Urinary bladder (tissue), 4 donors: Measurements from ENCODE around the gene SATL1. TPM values are rescaled to one million over a fixed set of nuclear protein-coding genes. Genes with fewer than 3 reads are reported as not detected.
"Not testable (repeated sequence)": the region's sequence is repeated elsewhere in the genome, so short reads cannot be mapped to it uniquely, and the experiment has no call there.

Experiments
- DNase-seq: peaks from one replicate; pipeline ENCODE4 v3.0.0-alpha.2; 2015; ENCODE audit errors: extremely low spot score
- H3K27ac ChIP-seq: one replicate; pipeline ENCODE4 v1.5.1; 2013; ENCODE audit warnings: low read depth, mild to moderate bottlenecking, moderate library complexity
- H3K36me3 ChIP-seq: one replicate; pipeline ENCODE4 v1.6.1; 2013; ENCODE audit warnings: mild to moderate bottlenecking, moderate library complexity; ENCODE audit not compliant: insufficient read depth
- H3K4me1 ChIP-seq: one replicate; pipeline ENCODE4 v1.6.1; 2013; ENCODE audit warnings: mild to moderate bottlenecking, moderate library complexity; ENCODE audit not compliant: insufficient read depth
- H3K4me3 ChIP-seq: one replicate; pipeline ENCODE4 v1.5.1; 2013; ENCODE audit warnings: low read depth, low read length
- WGBS: extraction: QIAGEN DNeasy Blood & Tissue Kit; methylation state at CpG from one replicate; pipeline ENCODE4 v1.1.7; 2013; 5-methylcytosine and 5-hydroxymethylcytosine counted together
- polyA plus RNA-seq: library from polyadenylated mRNA; stranded (reverse); fragments of 200-250 nt; gene quantifications from one replicate; pipeline ENCODE4 v1.2.3, GENCODE V29; 2013
- total RNA-seq: library from RNA; depleted of rRNA; stranded (reverse); fragments of >200 nt; gene quantifications from one replicate; pipeline ENCODE4 v1.2.3, GENCODE V29; 2014
- donor health status: healthy with polysubstance abuse.
- donor health status: healthy.

The SATL1 gene
- total and polyA plus RNA-seq, 2 donors = 0.21 TPM; not detected in 1

DNA sequence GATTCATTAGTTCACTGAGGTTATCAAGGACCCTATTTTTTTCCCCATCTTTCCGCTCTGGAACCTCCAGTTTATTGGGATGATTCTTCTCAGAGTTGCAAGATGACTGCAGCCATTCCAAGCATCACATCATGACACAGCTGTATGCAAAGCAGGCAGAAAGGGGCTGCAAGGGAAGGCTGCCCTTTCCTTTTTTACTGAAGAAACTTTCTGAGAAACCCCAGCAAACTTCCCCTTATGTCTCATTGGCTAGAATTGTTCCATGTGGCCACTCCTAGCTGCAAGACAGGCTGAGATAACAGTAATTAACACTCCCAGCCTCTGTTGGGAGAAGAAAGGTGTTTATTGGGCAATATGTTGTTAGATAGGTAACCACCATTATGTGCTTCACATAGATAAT lies 102.6 kb downstream of the SATL1 start:
- 70% methylated on average over 1 of the region's 1 CpG for WGBS
- no peak for DNase-seq
- Histone ChIP-seq H3K36me3 (no peaks in the 10 kb centered on the region), H3K4me3 (no peak overlapping the region), H3K4me1 (no peaks in the 10 kb centered on the region), H3K27ac (no peak overlapping the region)

DNA sequence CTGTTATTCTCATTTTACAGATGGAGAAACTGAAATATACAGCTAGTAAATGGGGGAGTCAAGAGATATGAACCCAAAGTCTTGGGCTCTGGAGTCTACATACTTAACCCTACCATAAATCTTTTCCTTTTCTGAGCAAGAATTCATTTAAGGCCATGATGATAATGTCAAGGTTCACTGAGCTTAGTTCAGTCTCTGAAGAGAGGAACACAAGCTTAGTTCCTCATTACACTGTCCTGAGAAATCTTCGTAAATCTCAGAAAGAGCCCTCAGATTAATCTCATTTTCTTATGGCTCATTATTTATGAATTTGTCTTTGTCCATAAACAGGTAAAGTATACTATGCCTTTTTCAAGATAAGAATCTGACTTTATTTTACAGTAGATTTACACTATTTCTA lies 104.2 kb downstream of the SATL1 start:
- no peak overlapping the region for H3K27ac ChIP-seq
- no peak for DNase-seq
- no peak overlapping the region for H3K4me3 ChIP-seq
- WGBS = 67% methylated on average over 1 of the region's 1 CpG
- no peaks in the 10 kb centered on the region for H3K36me3 ChIP-seq
- no peaks in the 10 kb centered on the region for H3K4me1 ChIP-seq

DNA sequence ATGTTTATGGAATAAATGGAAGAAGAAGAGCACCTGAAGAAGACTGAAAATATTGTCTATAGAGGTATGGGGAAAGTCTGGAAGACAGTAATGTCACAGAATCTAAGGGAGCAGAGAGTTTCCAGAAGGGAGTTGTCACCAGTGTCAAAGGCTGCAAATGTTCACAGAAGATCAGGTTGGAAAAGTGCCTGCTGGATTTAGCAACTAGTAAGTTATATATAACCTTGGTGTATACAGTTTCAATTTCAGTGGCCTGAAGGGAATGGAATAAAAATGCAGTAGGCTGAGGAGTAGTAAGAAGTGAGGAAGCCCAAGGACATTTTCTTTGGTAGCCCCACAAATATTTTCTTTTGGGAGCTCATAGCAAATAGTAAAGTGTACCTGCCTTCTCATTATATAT lies 107.2 kb downstream of the SATL1 start:
- no peak for DNase-seq
- Histone ChIP-seq H3K4me1 (no peaks in the 10 kb centered on the region), H3K27ac (no peak overlapping the region), H3K4me3 (no peak overlapping the region), H3K36me3 (no peaks in the 10 kb centered on the region)

DNA sequence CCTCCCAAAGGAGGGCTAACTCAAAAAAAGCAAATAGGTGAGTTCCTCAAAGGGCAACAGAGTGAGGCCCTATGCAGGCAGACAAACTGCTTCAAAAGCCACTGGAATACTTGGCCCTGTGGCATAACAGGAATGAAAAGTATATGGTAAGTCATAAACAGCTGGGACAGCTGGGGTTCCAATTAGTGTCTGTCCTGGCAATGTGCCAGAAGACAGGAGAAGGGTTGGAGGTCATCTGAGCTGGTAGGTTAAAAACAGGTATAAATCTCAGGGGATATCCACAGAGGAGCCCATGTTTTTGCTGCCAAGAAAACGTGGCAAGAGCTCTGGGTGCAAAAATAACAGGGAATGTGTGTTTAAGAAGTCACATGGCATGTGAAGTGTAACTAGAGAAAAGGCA lies 128.3 kb downstream of the SATL1 start:
- WGBS = 40% methylated on average over 1 of the region's 1 CpG
- no peaks in the 10 kb centered on the region for H3K36me3 ChIP-seq
- DNase-seq = no peak
- H3K4me3 ChIP-seq = no peak overlapping the region
- no peak overlapping the region for H3K27ac ChIP-seq
- H3K4me1 ChIP-seq = no peaks in the 10 kb centered on the region

DNA sequence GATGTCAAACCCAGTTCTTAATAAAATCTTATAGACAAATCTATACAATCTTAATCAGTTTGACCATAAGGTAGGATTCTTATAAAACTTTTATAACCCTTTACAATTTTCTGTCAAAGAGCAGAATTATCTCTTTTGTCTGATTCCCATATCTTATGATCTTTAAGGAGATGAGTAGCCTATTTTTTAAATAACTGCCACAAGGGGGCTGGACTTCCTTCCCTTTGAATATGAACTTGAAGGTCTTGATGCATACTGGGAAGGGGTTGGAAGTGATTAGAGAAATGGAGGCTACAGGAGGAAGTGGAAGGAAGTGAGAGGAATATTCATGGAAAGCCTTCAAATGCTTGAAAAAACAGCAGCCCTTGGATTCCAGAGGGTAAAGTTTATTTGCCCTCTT lies 128.8 kb downstream of the SATL1 start:
- Histone ChIP-seq H3K27ac (no peak overlapping the region), H3K4me3 (no peak overlapping the region), H3K36me3 (no peaks in the 10 kb centered on the region), H3K4me1 (no peaks in the 10 kb centered on the region)
- no peak for DNase-seq

DNA sequence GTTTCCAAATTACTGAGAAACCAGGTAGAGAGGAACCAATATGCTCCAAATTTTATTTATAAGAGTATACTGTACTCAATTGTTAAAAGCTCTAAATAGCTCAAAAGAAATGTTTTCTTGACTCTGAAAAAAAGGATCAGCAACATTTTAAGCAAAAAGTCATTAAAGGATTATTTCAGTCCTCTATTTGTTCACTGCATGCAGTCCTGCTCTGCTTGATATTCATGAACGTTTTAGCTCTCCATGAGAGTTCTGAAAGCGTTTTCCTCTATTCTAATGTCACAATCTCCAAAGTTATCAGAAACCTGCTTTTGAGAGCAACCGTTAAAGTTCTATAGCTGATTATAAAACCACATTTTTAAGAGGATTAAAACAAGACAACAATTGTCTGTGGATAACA lies 129.4 kb downstream of the SATL1 start:
- H3K27ac ChIP-seq = no peak overlapping the region

DNA sequence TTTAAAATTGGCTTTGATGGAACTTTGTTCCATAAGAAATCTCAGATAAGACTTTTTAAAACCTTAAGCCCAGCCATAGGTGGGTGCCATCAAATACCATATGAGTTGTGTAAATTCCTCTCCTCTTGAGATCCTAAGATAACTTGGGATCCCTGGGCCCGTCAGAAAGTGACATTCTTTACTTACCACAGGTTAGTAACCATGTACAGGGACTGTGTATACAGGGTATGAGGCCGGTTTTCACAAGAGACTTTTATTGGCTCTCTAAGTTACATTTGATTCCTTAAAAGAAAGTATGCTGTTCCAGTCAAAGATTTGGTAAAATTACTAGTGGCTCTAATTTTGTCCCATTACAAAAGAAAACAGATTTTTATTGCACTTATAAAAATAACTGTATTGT lies 129.8 kb downstream of the SATL1 start:
- Histone ChIP-seq H3K4me1 (no peaks in the 10 kb centered on the region), H3K27ac (no peak overlapping the region), H3K36me3 (no peaks in the 10 kb centered on the region), H3K4me3 (no peak overlapping the region)
- DNase-seq = no peak
- 45% methylated on average over 2 of the region's 2 CpGs for WGBS

More for the DNA sequence above, 129.4 kb downstream of the SATL1 start:
- Histone ChIP-seq H3K36me3 (no peaks in the 10 kb centered on the region), H3K4me3 (no peak overlapping the region), H3K4me1 (no peaks in the 10 kb centered on the region)
- 83% methylated on average over 3 of the region's 3 CpGs for WGBS
- DNase-seq = no peak

DNA sequence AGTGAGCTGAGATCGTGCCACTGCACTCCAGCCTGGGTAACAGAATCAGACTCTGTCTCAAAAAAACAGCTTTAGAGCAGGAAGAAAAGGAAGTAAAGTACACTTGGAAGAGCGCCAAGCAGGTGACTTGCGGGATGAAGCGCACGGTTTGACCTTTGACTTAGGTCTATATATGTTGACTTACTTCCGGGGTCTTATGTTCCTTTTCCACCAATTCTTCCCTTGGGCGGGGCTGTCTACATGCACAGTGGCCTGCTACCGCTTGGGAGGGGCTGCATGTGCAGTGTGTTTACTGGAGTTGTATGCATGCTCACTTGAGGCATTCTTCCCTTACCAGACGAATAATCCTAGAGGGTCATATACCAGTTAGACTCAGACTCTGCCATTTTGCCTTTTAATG lies 131.3 kb downstream of the SATL1 start:
- H3K4me3 ChIP-seq = no peak overlapping the region
- H3K4me1 ChIP-seq = no peaks in the 10 kb centered on the region
- H3K27ac ChIP-seq = no peak overlapping the region
- WGBS = 78% methylated on average over 9 of the region's 9 CpGs
- no peaks in the 10 kb centered on the region for H3K36me3 ChIP-seq
- DNase-seq = no peak

DNA sequence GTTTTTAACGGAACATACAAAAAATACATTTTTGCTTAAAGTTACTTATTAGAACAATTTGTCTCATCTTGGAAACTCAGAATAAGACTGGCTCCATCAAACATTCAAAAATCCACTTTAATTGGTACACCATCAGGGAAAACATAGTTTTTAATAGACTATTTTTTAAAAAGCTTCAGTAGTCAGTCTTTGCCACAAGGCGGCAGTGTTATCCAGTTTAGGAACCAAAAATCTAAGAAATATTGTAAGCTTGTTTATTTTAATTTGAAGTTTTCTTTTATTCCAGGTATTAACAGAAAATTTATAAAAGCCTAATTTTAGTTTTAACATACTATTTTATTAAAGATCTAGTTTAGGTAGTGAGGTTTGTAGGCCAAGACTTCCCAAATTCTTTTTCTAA lies 132.2 kb downstream of the SATL1 start:
- no peaks in the 10 kb centered on the region for H3K36me3 ChIP-seq
- DNase-seq = no peak
- 45% methylated on average over 2 of the region's 2 CpGs for WGBS
- H3K4me1 ChIP-seq = no peaks in the 10 kb centered on the region
- no peak overlapping the region for H3K4me3 ChIP-seq
- H3K27ac ChIP-seq = no peak overlapping the region

DNA sequence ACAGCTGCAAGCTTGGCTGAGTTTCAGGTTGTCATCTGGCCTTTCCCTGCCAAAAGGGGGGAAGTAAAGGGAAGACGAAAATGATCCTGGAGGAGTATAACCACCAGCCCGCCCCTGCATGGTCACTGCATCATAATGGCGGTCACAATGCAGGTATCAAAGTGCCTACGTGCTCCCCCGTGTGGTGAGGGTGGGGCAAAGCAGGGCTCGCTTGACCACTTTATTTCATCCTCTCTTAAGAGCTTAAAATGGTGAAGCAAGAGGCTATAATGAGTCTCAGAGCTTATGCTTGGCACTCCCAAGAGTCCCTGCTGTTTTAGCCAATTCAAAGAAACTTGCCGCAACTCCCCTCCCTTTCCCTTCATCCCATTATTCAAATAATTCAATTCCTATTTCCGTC lies 134.3 kb downstream of the SATL1 start:
- 68% methylated on average over 8 of the region's 8 CpGs for WGBS
- no peak for DNase-seq
- Histone ChIP-seq H3K27ac (no peak overlapping the region), H3K4me1 (no peaks in the 10 kb centered on the region), H3K4me3 (no peak overlapping the region), H3K36me3 (no peaks in the 10 kb centered on the region)

DNA sequence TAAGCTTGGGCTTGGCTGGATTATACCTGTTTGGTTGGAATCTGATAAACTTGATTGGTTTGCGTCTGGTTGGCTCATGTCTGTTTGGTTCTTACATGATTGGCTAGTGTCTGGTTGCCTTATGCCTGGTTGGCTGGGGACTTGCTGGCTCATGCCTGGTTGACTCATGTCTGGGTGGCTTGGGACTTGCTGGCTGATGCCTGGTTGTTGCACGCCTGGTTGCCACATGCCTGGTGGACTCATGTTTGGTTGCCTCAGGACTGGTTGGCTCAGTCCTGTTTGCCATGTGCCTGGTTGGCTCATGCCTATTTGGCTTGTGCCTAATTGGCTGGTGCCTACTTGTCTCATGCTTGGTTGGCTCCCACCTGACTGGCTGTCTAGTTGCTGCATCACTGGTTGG lies 135.4 kb downstream of the SATL1 start:
- Histone ChIP-seq H3K36me3 (no peaks in the 10 kb centered on the region), H3K27ac (no peak overlapping the region), H3K4me1 (no peaks in the 10 kb centered on the region), H3K4me3 (no peak overlapping the region)
- 96% methylated on average over 2 of the region's 2 CpGs for WGBS
- DNase-seq = no peak

DNA sequence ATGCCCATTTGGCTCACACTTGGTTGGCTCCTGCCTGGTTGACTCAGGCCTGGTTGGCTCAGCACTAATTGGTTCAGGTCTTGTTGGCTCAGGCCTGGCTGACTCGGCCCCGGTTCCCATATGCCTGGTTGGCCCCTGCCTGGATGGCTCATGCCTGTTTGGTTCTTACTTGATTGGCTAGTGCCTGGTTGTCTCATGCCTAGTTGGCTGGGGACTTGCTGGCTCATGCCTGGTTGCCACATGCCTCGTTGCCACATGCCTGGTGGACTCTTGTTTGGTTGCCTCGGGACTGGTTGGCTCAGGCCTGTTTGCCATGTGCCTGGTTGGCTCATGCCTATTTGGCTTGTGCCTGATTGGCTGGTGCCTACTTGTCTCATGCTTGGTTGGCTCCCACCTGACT lies 136.2 kb downstream of the SATL1 start:
- Histone ChIP-seq H3K4me1 (no peaks in the 10 kb centered on the region), H3K4me3 (no peak overlapping the region), H3K36me3 (no peaks in the 10 kb centered on the region), H3K27ac (no peak overlapping the region)
- DNase-seq = no peak
- 85% methylated on average over 4 of the region's 4 CpGs for WGBS

DNA sequence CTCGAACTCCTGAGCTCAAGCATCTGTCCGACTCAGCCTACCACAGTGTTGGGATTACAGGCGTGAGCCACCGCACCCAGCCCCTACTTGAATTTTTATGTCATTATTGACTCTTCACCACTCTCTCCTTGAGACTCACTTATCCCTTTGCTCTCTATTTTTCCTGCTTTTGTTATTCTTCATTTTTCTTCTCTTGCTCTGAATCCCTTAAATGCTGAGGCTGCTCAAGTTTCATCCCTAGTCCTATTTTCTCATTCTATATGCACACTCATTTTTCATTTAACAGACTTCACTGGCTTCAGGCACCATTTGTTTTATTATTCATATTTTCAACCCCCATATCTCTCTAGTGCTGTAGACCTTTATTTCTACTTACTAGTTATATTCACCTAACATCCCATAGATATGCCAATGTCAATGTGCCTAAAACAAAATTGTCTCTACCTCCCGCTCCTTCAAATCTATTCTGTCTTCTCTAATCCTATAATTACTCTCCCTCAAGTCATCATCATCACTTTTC lies 154.2 kb downstream of the SATL1 start:
- H3K36me3 ChIP-seq = no peaks in the 10 kb centered on the region
- WGBS = 97% methylated on average over 5 of the region's 5 CpGs
- H3K27ac ChIP-seq = no peak overlapping the region
- DNase-seq = no peak
- no peak overlapping the region for H3K4me3 ChIP-seq
- no peaks in the 10 kb centered on the region for H3K4me1 ChIP-seq

DNA sequence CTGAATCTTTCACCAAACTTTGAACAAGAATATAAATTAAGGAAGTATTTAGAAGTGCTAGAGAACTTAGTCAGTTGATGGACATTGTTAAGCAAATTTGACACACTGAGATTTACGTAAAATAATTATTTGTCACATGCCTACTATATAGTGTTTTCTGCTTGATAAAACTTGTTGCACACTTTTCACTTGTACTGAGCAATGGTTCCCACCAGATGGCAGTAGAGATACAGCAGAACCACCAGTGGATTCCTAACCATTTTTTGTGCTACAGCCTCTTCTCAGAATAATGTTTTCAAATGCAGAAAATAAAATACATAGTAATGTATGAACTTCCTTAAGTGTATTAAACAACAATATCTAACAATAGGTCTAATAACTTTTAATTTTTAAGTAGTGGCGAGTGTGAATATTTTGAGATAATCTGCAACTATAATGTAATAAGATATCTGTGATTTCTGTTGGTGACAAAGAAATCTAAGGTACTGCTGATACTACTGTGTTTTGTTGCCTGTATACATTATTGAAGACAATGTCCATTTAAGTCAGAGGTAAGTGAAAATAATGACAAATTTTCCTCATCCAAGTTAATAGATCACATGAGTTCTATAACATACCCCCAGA lies 158.7 kb downstream of the SATL1 start:
- WGBS = 67% methylated on average over 2 of the region's 2 CpGs
- no peak for DNase-seq
- H3K36me3 ChIP-seq = no peaks in the 10 kb centered on the region
- no peaks in the 10 kb centered on the region for H3K4me1 ChIP-seq
- H3K4me3 ChIP-seq = no peak overlapping the region
- no peak overlapping the region for H3K27ac ChIP-seq

DNA sequence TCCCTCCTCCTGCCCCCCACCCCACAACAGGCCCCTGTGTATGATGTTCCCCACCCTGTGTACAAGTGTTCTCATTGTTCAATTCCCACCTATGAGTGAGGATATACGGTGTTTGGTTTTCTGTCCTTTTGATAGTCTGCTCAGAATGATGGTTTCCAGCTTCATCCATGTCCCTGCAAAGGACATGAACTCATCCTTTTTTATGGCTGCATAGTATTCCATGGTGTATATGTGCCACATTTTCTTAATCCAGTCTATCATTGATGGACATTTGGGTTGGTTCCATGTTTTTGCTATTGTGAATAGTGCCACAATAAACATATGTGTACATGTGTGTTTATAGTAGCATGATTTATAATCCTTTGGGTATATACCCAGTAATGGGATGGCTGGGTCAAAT lies 166.3 kb downstream of the SATL1 start:
- not testable (repeated sequence) for H3K36me3 ChIP-seq, H3K4me1 ChIP-seq, H3K27ac ChIP-seq, DNase-seq, H3K4me3 ChIP-seq
- 100% methylated on average over 1 of the region's 1 CpG for WGBS
